ENCODE results near the gene NOL3. TPM values are rescaled to one million over a fixed set of nuclear protein-coding genes. Genes with fewer than 3 reads are reported as not detected.
A peak's percentile ranks its signal among the peaks of the same experiment; 100 is the strongest.

Gene NOL3
- total RNA-seq, 2 donors from 2014 or later: 11.6 TPM

- Mint-ChIP-seq H3K4me3 (no peak overlapping the region), H3K27me3 (ENCODE audit: insufficient read depth) (peaks cover 23% of the 10 kb centered on the region), H3K9me3 (no peaks in the 10 kb centered on the region), H3K4me1 (peaks cover 14% of the 10 kb centered on the region), H3K27ac (no peak overlapping the region), H3K36me3 (ENCODE audit: low read depth) (no peaks in the 10 kb centered on the region)
- DNase-seq: peak; percentile 99
- TF ChIP-seq, protein P1, sequence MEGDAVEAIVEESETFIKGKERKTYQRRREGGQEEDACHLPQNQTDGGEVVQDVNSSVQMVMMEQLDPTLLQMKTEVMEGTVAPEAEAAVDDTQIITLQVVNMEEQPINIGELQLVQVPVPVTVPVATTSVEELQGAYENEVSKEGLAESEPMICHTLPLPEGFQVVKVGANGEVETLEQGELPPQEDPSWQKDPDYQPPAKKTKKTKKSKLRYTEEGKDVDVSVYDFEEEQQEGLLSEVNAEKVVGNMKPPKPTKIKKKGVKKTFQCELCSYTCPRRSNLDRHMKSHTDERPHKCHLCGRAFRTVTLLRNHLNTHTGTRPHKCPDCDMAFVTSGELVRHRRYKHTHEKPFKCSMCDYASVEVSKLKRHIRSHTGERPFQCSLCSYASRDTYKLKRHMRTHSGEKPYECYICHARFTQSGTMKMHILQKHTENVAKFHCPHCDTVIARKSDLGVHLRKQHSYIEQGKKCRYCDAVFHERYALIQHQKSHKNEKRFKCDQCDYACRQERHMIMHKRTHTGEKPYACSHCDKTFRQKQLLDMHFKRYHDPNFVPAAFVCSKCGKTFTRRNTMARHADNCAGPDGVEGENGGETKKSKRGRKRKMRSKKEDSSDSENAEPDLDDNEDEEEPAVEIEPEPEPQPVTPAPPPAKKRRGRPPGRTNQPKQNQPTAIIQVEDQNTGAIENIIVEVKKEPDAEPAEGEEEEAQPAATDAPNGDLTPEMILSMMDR (conservative IDR thresholded peaks at IDR 0.05): peak; percentile 88
- H3K27me3 ChIP-seq (ENCODE audit: control insufficient read depth, insufficient read depth, low read length, poor library complexity, severe bottlenecking): peaks cover 21% of the 10 kb centered on the region
- no peaks in the 10 kb centered on the region for H3K9me3 ChIP-seq (ENCODE audit: control insufficient read depth, low read length)
- H3K27ac ChIP-seq (ENCODE audit: low read depth, low read length): no peak overlapping the region
- H3K36me3 ChIP-seq (ENCODE audit: control insufficient read depth, insufficient read depth, low read length): peaks cover 7% of the 10 kb centered on the region
- H3K4me1 ChIP-seq (ENCODE audit: control insufficient read depth, insufficient read depth, low read length): peaks cover 6% of the 10 kb centered on the region
- H3K9ac ChIP-seq (ENCODE audit: extremely low read depth, low read length, poor library complexity, severe bottlenecking): no peak overlapping the region
- 17 to 19% methylated on average over 24 to 43 of the region's 43 CpGs for WGBS, 2 experiments (ENCODE audit: insufficient coverage in 1 of 2, insufficient read length in 1 of 2)
- no peak overlapping the region for H3K4me3 ChIP-seq (ENCODE audit: low read length)
These were observed 14.8 kb downstream of the NOL3 start for GRCh38 chr16:67184995-67185650.

DNA sequence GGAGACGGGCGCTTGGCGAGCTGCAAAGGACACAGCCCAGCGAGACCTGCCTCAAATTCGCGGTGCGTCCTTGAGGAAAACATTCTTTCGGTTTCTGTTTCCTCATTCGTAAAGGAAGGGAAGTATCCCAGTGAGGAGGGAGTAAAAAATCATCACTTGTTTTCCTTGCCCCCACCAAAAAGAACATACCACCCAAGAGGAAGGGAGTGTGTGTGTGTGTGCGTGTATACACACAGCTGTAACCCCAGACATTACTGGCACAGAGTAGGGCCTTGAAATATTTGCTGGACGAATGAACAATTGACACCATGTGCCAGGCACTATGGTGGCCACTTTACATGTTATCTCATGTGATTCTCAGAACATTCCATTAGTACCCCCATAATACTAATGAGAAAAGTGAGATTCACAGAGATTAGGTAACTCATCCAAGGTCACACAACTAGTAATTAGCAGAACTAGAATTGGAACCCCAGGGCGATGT is 15.4 kb downstream of the NOL3 start:
- Histone ChIP-seq H3K4me3 (ENCODE audit: low read length) (no peak overlapping the region), H3K9ac (ENCODE audit: extremely low read depth, low read length, poor library complexity, severe bottlenecking) (no peak overlapping the region), H3K9me3 (ENCODE audit: control insufficient read depth, low read length) (no peaks in the 10 kb centered on the region), H3K27ac (ENCODE audit: low read depth, low read length) (no peak overlapping the region), H3K4me1 (ENCODE audit: control insufficient read depth, insufficient read depth, low read length) (peaks cover 6% of the 10 kb centered on the region), H3K36me3 (ENCODE audit: control insufficient read depth, insufficient read depth, low read length) (peaks cover 7% of the 10 kb centered on the region), H3K27me3 (ENCODE audit: control insufficient read depth, insufficient read depth, low read length, poor library complexity, severe bottlenecking) (peaks cover 21% of the 10 kb centered on the region)
- Mint-ChIP-seq H3K27me3 (ENCODE audit: insufficient read depth) (peaks cover 23% of the 10 kb centered on the region), H3K36me3 (ENCODE audit: low read depth) (no peaks in the 10 kb centered on the region), H3K9me3 (no peaks in the 10 kb centered on the region), H3K27ac (no peak overlapping the region), H3K4me3 (no peak overlapping the region), H3K4me1 (peaks cover 14% of the 10 kb centered on the region)
- TF ChIP-seq, protein P1 (conservative IDR thresholded peaks at IDR 0.05): no peak
- no peak for DNase-seq
- WGBS, 2 experiments (ENCODE audit: insufficient coverage in 1 of 2, insufficient read length in 1 of 2): 22 to 51% methylated on average over 2 to 10 of the region's 12 CpGs

DNA sequence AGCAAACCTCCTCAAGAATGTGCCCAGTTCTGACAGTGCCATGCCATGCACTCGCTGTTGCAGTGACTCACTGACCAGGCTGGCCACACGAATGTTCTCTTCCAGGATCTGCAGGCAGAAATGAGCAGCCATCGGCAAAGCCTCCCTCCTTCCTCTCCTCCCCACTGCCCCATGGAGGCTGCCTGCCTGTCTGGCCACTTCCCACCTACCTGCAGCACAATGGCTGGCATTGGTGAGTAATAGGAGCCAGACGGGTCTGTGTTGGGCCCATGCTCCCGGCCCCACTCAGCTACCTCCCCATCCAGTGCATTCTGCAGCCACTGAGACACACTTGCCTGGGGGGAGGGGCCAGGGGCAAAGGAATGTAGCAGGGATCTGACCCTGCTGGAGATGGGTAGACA is 16.2 kb downstream of the NOL3 start:
- Histone ChIP-seq H3K9me3 (ENCODE audit: control insufficient read depth, low read length) (no peaks in the 10 kb centered on the region), H3K4me1 (ENCODE audit: control insufficient read depth, insufficient read depth, low read length) (peaks cover 8% of the 10 kb centered on the region), H3K27ac (ENCODE audit: low read depth, low read length) (no peak overlapping the region), H3K36me3 (ENCODE audit: control insufficient read depth, insufficient read depth, low read length) (no peaks in the 10 kb centered on the region), H3K9ac (ENCODE audit: extremely low read depth, low read length, poor library complexity, severe bottlenecking) (no peak overlapping the region), H3K4me3 (ENCODE audit: low read length) (no peak overlapping the region), H3K27me3 (ENCODE audit: control insufficient read depth, insufficient read depth, low read length, poor library complexity, severe bottlenecking) (peaks cover 21% of the 10 kb centered on the region)
- WGBS, 2 experiments (ENCODE audit: insufficient coverage in 1 of 2, insufficient read length in 1 of 2): 49 to 64% methylated on average over 3 to 5 of the region's 5 CpGs
- Mint-ChIP-seq H3K27me3 (ENCODE audit: insufficient read depth) (peaks cover 23% of the 10 kb centered on the region), H3K4me3 (no peak overlapping the region), H3K9me3 (no peaks in the 10 kb centered on the region), H3K4me1 (peaks cover 14% of the 10 kb centered on the region), H3K27ac (no peak overlapping the region), H3K36me3 (ENCODE audit: low read depth) (no peaks in the 10 kb centered on the region)
- TF ChIP-seq, protein P1 (conservative IDR thresholded peaks at IDR 0.05): no peak
- DNase-seq: peak; percentile 82
